ENCODE measurements around the gene SUCLG2.

The SUCLG2 gene

GRCh38 chr3:67384760-67385397 is 269.5 kb downstream of the SUCLG2 start:
- Histone ChIP-seq H4K20me1 (ENCODE audit: insufficient read depth, low read length) (no peaks in the 10 kb centered on the region), H3K27ac (ENCODE audit: low read depth, low read length, poor library complexity, severe bottlenecking) (no peak overlapping the region), H3K9ac (ENCODE audit: low read length) (no peak overlapping the region), H3K27me3 (ENCODE audit: insufficient read depth, low read length) (no peaks in the 10 kb centered on the region), H3K4me2 (ENCODE audit: low read length) (no peak overlapping the region), H3K79me2 (ENCODE audit: insufficient read depth, low read length) (no peaks in the 10 kb centered on the region), H3K36me3 (ENCODE audit: insufficient read depth, low read length) (no peaks in the 10 kb centered on the region), H3K9me3 (ENCODE audit: low read length) (no peaks in the 10 kb centered on the region), H3K4me1 (ENCODE audit: insufficient read depth, low read length, severe bottlenecking) (peaks cover 10% of the 10 kb centered on the region), H3K4me3 (ENCODE audit: low read depth, low read length, poor library complexity, severe bottlenecking) (no peak overlapping the region), H2AFZ (ENCODE audit: low read length) (no peak overlapping the region), H3F3A (ENCODE audit: insufficient read depth, low read length) (no peaks in the 10 kb centered on the region), H3K9me2 (ENCODE audit: low read depth, low read length) (no peaks in the 10 kb centered on the region)
- no peak for TF ChIP-seq EZH2 (IDR thresholded peaks at IDR 0.05; ENCODE audit: borderline replicate concordance, low read length)
- TF ChIP-seq CTCF (IDR thresholded peaks at IDR 0.05; ENCODE audit: low read length) = peak; percentile 84

- no peak for TF ChIP-seq EZH2 (IDR thresholded peaks at IDR 0.05; ENCODE audit: borderline replicate concordance, low read length)
- no peak for TF ChIP-seq CTCF (IDR thresholded peaks at IDR 0.05; ENCODE audit: low read length)
- no peaks in the 10 kb centered on the region for H3F3A ChIP-seq (ENCODE audit: insufficient read depth, low read length)
- H3K4me1 ChIP-seq (ENCODE audit: insufficient read depth, low read length, severe bottlenecking) = peaks cover 1% of the 10 kb centered on the region
- no peaks in the 10 kb centered on the region for H4K20me1 ChIP-seq (ENCODE audit: insufficient read depth, low read length)
- H2AFZ ChIP-seq (ENCODE audit: low read length) = no peak overlapping the region
- no peak overlapping the region for H3K4me3 ChIP-seq (ENCODE audit: low read depth, low read length, poor library complexity, severe bottlenecking)
- no peaks in the 10 kb centered on the region for H3K9me2 ChIP-seq (ENCODE audit: low read depth, low read length)
- H3K9ac ChIP-seq (ENCODE audit: low read length) = no peak overlapping the region
- no peaks in the 10 kb centered on the region for H3K9me3 ChIP-seq (ENCODE audit: low read length)
- H3K27ac ChIP-seq (ENCODE audit: low read depth, low read length, poor library complexity, severe bottlenecking) = no peak overlapping the region
- H3K36me3 ChIP-seq (ENCODE audit: insufficient read depth, low read length) = no peaks in the 10 kb centered on the region
- no peaks in the 10 kb centered on the region for H3K79me2 ChIP-seq (ENCODE audit: insufficient read depth, low read length)
- no peaks in the 10 kb centered on the region for H3K27me3 ChIP-seq (ENCODE audit: insufficient read depth, low read length)
- no peak overlapping the region for H3K4me2 ChIP-seq (ENCODE audit: low read length)
Measured at GRCh38 chr3:67384016-67384415, 270.4 kb downstream of the SUCLG2 start.

- no peaks in the 10 kb centered on the region for H3K79me2 ChIP-seq (ENCODE audit: insufficient read depth, low read length)
- no peak overlapping the region for H2AFZ ChIP-seq (ENCODE audit: low read length)
- no peaks in the 10 kb centered on the region for H3K9me2 ChIP-seq (ENCODE audit: low read depth, low read length)
- H4K20me1 ChIP-seq (ENCODE audit: insufficient read depth, low read length) = no peaks in the 10 kb centered on the region
- no peak overlapping the region for H3K27ac ChIP-seq (ENCODE audit: low read depth, low read length, poor library complexity, severe bottlenecking)
- no peaks in the 10 kb centered on the region for H3K36me3 ChIP-seq (ENCODE audit: insufficient read depth, low read length)
- no peak overlapping the region for H3K4me3 ChIP-seq (ENCODE audit: low read depth, low read length, poor library complexity, severe bottlenecking)
- H3K9ac ChIP-seq (ENCODE audit: low read length) = no peak overlapping the region
- no peaks in the 10 kb centered on the region for H3K27me3 ChIP-seq (ENCODE audit: insufficient read depth, low read length)
- H3F3A ChIP-seq (ENCODE audit: insufficient read depth, low read length) = no peaks in the 10 kb centered on the region
- TF ChIP-seq EZH2 (IDR thresholded peaks at IDR 0.05; ENCODE audit: borderline replicate concordance, low read length) (no peak), CTCF (IDR thresholded peaks at IDR 0.05; ENCODE audit: low read length) (no peak)
- no peaks in the 10 kb centered on the region for H3K9me3 ChIP-seq (ENCODE audit: low read length)
- H3K4me2 ChIP-seq (ENCODE audit: low read length) = no peak overlapping the region
- no peaks in the 10 kb centered on the region for H3K4me1 ChIP-seq (ENCODE audit: insufficient read depth, low read length, severe bottlenecking)
Measured at GRCh38 chr3:67383379-67383778, 271.0 kb downstream of the SUCLG2 start.

Data from OCI-LY1 (cell line).